A549 (cell line): ENCODE results near the gene DSCAM. TPM values are rescaled to one million over a fixed set of nuclear protein-coding genes. Genes with fewer than 3 reads are reported as not detected.

Source experiments
- ATAC-seq, 2 experiments: fragments of 200-7000 bp in 1 of 2; fragments of >200 bp in 1 of 2; cut with Nextera tagmentation in 1 of 2; cut with Tn5 transposase in 1 of 2; 3 replicates each; pipeline versions ENCODE4 v1.8.0 to v1.9.1; 2018 to 2020; ENCODE audit warnings: mild to moderate bottlenecking in 1 of 2, moderate library complexity in 1 of 2
- CTCF ChIA-PET: fragments of 300-600 bp; sonication (Branson Sonifier 250); formaldehyde crosslinking; extraction: SDS; loops from one replicate; lab custom pipeline; 2021; ENCODE audit warnings: antibody characterized with exemption, inconsistent platforms; lab: Yijun Ruan, JAX
- POLR2A ChIA-PET: fragments of 350-600 bp; formaldehyde crosslinking; extraction: SDS; loops from one replicate; lab custom pipeline; 2021; ENCODE audit warnings: antibody characterized with exemption, inconsistent platforms; lab: Yijun Ruan, JAX
- DNase-seq, 2 experiments: peaks; one replicate each; pipeline versions ENCODE4 v3.0.0 to v3.0.0-alpha.2; 2011 to 2016; ENCODE audit warnings: low read depth in 1 of 2, low spot score in 1 of 2
- FAIRE-seq: peaks from 2 replicates; lab custom pipeline; 2011; peaks lifted over from hg19 to GRCh38; lab: Jason Lieb, UNC
- H3K27ac ChIP-seq, 2 experiments: fragments of >200 bp; sonication (Bioruptor Twin); formaldehyde crosslinking; 3 replicates each; pipeline ENCODE4 v1.5.1; 2016 to 2017
- H3K4me1 ChIP-seq: fragments of >200 bp; sonication (Bioruptor Twin); formaldehyde crosslinking; 3 replicates; pipeline ENCODE4 v1.6.1; 2016
- H3K4me2 ChIP-seq: fragments of >200 bp; sonication (Bioruptor Twin); formaldehyde crosslinking; 3 replicates; pipeline ENCODE4 v1.6.1; 2016
- H3K4me3 ChIP-seq: fragments of >200 bp; sonication (Bioruptor Twin); formaldehyde crosslinking; 3 replicates; pipeline ENCODE4 v1.5.1; 2016
- H3K9me3 ChIP-seq: fragments of >200 bp; sonication (Bioruptor Twin); formaldehyde crosslinking; 3 replicates; pipeline ENCODE4 v1.6.1; 2016
- CHD2 ChIP-seq: fragments of 150-350 bp; IDR thresholded peaks from 2 replicates; pipeline ENCODE4 v1.6.1; 2014; ENCODE audit warnings: low read length; ENCODE audit not compliant: partially characterized antibody
- CHD4 ChIP-seq: fragments of 200-600 bp; sonication (generic); IDR thresholded peaks from 2 replicates; pipeline ENCODE4 v1.6.1; 2016; ENCODE audit warnings: antibody characterized with exemption, mild to moderate bottlenecking, borderline replicate concordance
- EHF ChIP-seq: fragments of 250-450 bp; sonication (Bioruptor Pico); IDR thresholded peaks from 2 replicates; pipeline ENCODE4 v1.5.0; 2020; ENCODE audit warnings: mild to moderate bottlenecking
- ESRRA ChIP-seq: fragments of 150-350 bp; IDR thresholded peaks from 2 replicates; pipeline ENCODE4 v1.6.1; 2014; ENCODE audit warnings: mild to moderate bottlenecking, low read length, borderline replicate concordance
- FOSL2 ChIP-seq, 2 experiments: fragments of 450-650 bp in 1 of 2; fragments of >200 bp in 1 of 2; sonication (Bioruptor Twin) in 1 of 2; formaldehyde crosslinking; IDR thresholded peaks; 2 replicates each; pipeline versions ENCODE4 v1.5.0 to v1.6.1; 2016 to 2020; ENCODE audit warnings: mild to moderate bottlenecking in 1 of 2, moderate library complexity in 1 of 2
- GATA3 ChIP-seq: IDR thresholded peaks from 2 replicates; pipeline ENCODE4 v1.6.1; 2012; ENCODE audit warnings: borderline replicate concordance
- HDAC2 ChIP-seq: fragments of 200-600 bp; sonication (generic); IDR thresholded peaks from 2 replicates; pipeline ENCODE4 v1.6.1; 2016
- HEYL ChIP-seq: fragments of 250-450 bp; sonication (Bioruptor Pico); IDR thresholded peaks from 2 replicates; pipeline ENCODE4 v1.8.0; 2021; ENCODE audit warnings: mild to moderate bottlenecking, moderate library complexity
- KDM5A ChIP-seq: fragments of 200-600 bp; sonication (generic); IDR thresholded peaks from 2 replicates; pipeline ENCODE4 v1.6.1; 2016; ENCODE audit warnings: antibody characterized with exemption, mild to moderate bottlenecking
- MYC ChIP-seq: IDR thresholded peaks from 2 replicates; pipeline ENCODE4 v1.6.1; 2012; ENCODE audit warnings: mild to moderate bottlenecking, inconsistent platforms, low read length, improper control_type of control experiment, borderline replicate concordance
- NFE2L2 ChIP-seq: fragments of 150-350 bp; conservative IDR thresholded peaks from 2 replicates; pipeline ENCODE4 v1.6.1; 2014; ENCODE audit warnings: low read length
- PHF8 ChIP-seq: fragments of 200-600 bp; sonication (generic); IDR thresholded peaks from 2 replicates; pipeline ENCODE4 v1.6.1; 2016; ENCODE audit warnings: low read depth, mild to moderate bottlenecking, antibody characterized with exemption, moderate library complexity, borderline replicate concordance
- RCOR1 ChIP-seq: fragments of 150-350 bp; IDR thresholded peaks from 2 replicates; pipeline ENCODE4 v1.6.1; 2014; ENCODE audit warnings: antibody characterized with exemption, low read length, low read depth
- ZC3H11A ChIP-seq: fragments of 450-650 bp; IDR thresholded peaks from 2 replicates; pipeline ENCODE4 v1.6.1; 2014; ENCODE audit warnings: antibody characterized with exemption, mild to moderate bottlenecking
- ZNF302 ChIP-seq: fragments of 250-450 bp; sonication (Bioruptor Pico); IDR thresholded peaks from 2 replicates; pipeline ENCODE4 v1.9.0; 2021; ENCODE audit warnings: inconsistent platforms, mild to moderate bottlenecking, moderate library complexity
- WGBS: methylation state at CpG from one replicate; pipeline ENCODE4 v1.1.6; 2017; ENCODE audit errors: missing lambda C conversion rate; 5-methylcytosine and 5-hydroxymethylcytosine counted together
- polyA plus RNA-seq, 4 experiments: library from polyadenylated mRNA; depleted of rRNA in 3 of 4; stranded (reverse); fragments of >200 nt; fragmentation: RNase III in 1 of 4; extraction: RNeasy Plus Mini Kit Qiagen cat#74134 plus additional on column Dnase treatment in 1 of 4; gene quantifications; 2 replicates in 3 of 4; 3 replicates in 1 of 4; pipeline ENCODE4 v1.2.3, GENCODE V29; 2011 to 2017
- TF ChIP-seq, protein P1 (sequence below): IDR thresholded peaks from 2 replicates; pipeline ENCODE4 v1.6.1; 2012
- TF ChIP-seq, protein P2 (sequence below): fragments of 250-450 bp; sonication (Bioruptor Pico); IDR thresholded peaks from 2 replicates; pipeline ENCODE4 v1.5.0; 2020; ENCODE audit warnings: low read depth, mild to moderate bottlenecking, moderate library complexity
- TF ChIP-seq, protein P3 (sequence below): fragments of 250-450 bp; sonication (Bioruptor Pico); IDR thresholded peaks from 2 replicates; pipeline ENCODE4 v1.5.0; 2021; ENCODE audit warnings: mild to moderate bottlenecking, moderate library complexity, borderline replicate concordance
- TF ChIP-seq, protein P4 (sequence below): fragments of >200 bp; sonication (Bioruptor Twin); formaldehyde crosslinking; IDR thresholded peaks from 3 replicates; pipeline ENCODE4 v1.6.1; 2016
- TF ChIP-seq, protein P5 (sequence below): fragments of >200 bp; sonication (Bioruptor Twin); formaldehyde crosslinking; IDR thresholded peaks from 3 replicates; pipeline ENCODE4 v1.5.1; 2016

The DSCAM gene
- polyA plus RNA-seq, 2 of the 4 experiments (the other 2 are of a cell fraction) = not detected

DNA sequence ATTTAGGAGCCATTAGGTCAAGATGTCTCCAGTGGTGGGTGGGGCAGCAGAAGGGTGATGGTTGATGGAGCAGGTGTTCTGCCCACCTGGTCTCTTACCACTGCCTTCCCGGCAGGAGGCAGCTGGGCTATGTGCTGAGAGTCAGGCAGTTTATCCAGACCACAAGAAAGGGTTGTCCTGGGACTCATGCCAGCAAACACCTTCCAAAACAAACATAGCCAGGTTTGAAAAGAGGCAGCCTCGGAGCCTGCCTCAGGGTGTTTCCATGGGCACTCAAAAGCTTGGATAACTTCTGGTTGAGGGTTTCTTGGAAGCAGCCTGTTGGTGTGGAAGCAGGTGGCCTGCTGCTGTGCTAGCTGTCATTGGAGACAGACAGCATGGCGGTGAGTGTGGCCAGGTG is 792.6 kb downstream of the DSCAM start:
- FAIRE-seq (no peak), DNase-seq (no peak), ATAC-seq (no peak)
- ChIA-PET POLR2A (no interaction called here), CTCF (interaction anchor here (1.2 kb wide), 1 partner anchor 8 kb away, joined by 5 read pairs; no protein-coding TSS in a partner anchor)
- H3K4me2 ChIP-seq = no peak overlapping the region
- 0% methylated on average over 2 of the region's 3 CpGs for WGBS
- TF ChIP-seq KDM5A (no peak), NFE2L2 (no peak), MYC (no peak), EHF (CRISPR knock-in tag) (no peak), PHF8 (no peak), FOSL2 (IDR thresholded peaks at IDR 0.05) (no peak), FOSL2 (CRISPR knock-in tag; IDR thresholded peaks at IDR 0.05) (no peak), ZNF302 (CRISPR knock-in tag) (no peak), ESRRA (no peak), CHD2 (no peak), HDAC2 (no peak), GATA3 (no peak), RCOR1 (no peak), CHD4 (no peak)
- TF ChIP-seq, protein P1, sequence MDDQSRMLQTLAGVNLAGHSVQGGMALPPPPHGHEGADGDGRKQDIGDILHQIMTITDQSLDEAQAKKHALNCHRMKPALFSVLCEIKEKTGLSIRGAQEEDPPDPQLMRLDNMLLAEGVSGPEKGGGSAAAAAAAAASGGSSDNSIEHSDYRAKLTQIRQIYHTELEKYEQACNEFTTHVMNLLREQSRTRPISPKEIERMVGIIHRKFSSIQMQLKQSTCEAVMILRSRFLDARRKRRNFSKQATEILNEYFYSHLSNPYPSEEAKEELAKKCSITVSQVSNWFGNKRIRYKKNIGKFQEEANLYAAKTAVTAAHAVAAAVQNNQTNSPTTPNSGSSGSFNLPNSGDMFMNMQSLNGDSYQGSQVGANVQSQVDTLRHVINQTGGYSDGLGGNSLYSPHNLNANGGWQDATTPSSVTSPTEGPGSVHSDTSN = no peak
- TF ChIP-seq, protein P2, sequence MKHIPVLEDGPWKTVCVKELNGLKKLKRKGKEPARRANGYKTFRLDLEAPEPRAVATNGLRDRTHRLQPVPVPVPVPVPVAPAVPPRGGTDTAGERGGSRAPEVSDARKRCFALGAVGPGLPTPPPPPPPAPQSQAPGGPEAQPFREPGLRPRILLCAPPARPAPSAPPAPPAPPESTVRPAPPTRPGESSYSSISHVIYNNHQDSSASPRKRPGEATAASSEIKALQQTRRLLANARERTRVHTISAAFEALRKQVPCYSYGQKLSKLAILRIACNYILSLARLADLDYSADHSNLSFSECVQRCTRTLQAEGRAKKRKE (CRISPR knock-in tag) = no peak
- TF ChIP-seq, protein P3, sequence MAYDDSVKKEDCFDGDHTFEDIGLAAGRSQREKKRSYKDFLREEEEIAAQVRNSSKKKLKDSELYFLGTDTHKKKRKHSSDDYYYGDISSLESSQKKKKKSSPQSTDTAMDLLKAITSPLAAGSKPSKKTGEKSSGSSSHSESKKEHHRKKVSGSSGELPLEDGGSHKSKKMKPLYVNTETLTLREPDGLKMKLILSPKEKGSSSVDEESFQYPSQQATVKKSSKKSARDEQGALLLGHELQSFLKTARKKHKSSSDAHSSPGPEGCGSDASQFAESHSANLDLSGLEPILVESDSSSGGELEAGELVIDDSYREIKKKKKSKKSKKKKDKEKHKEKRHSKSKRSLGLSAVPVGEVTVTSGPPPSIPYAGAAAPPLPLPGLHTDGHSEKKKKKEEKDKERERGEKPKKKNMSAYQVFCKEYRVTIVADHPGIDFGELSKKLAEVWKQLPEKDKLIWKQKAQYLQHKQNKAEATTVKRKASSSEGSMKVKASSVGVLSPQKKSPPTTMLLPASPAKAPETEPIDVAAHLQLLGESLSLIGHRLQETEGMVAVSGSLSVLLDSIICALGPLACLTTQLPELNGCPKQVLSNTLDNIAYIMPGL (CRISPR knock-in tag) = no peak
- TF ChIP-seq, protein P4, sequence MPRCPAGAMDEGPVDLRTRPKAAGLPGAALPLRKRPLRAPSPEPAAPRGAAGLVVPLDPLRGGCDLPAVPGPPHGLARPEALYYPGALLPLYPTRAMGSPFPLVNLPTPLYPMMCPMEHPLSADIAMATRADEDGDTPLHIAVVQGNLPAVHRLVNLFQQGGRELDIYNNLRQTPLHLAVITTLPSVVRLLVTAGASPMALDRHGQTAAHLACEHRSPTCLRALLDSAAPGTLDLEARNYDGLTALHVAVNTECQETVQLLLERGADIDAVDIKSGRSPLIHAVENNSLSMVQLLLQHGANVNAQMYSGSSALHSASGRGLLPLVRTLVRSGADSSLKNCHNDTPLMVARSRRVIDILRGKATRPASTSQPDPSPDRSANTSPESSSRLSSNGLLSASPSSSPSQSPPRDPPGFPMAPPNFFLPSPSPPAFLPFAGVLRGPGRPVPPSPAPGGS = no peak
- no peak overlapping the region for H3K4me3 ChIP-seq
- H3K27ac ChIP-seq = no peak overlapping the region
- no peaks in the 10 kb centered on the region for H3K9me3 ChIP-seq
- no peaks in the 10 kb centered on the region for H3K4me1 ChIP-seq

DNA sequence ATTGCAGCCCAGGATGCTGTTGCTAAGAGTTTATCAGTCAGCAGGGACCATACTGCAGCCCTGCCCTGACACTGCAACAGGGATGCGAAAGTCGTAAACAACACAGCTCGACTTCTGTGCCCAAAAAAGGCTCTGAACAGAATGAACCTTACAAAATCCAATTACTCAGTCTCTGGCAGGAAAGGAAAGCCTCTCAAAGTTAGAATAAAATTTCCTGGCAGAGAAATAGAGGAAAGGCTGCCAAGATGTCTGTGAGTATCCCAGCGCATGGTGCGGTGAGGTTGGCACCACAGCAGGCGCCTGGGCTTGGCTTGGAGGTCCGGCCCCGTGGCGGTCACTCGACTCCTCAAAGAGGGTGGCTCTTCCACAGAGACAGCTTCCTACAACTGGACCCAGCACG is 794.0 kb downstream of the DSCAM start:
- ChIA-PET CTCF (interaction anchor here (1.3 kb wide), 1 partner anchor 10 kb away, joined by 4 read pairs; no protein-coding TSS in a partner anchor), POLR2A (no interaction called here)
- Histone ChIP-seq H3K27ac (no peak overlapping the region), H3K9me3 (no peaks in the 10 kb centered on the region), H3K4me3 (no peak overlapping the region), H3K4me1 (no peaks in the 10 kb centered on the region), H3K4me2 (no peak overlapping the region)
- 33% methylated on average over 11 of the region's 11 CpGs for WGBS
- FAIRE-seq (no peak), DNase-seq (no peak), ATAC-seq (no peak)
- TF ChIP-seq, protein P3 (CRISPR knock-in tag) = no peak
- no peak for TF ChIP-seq HEYL
- TF ChIP-seq ZC3H11A = no peak
- TF ChIP-seq, protein P5, sequence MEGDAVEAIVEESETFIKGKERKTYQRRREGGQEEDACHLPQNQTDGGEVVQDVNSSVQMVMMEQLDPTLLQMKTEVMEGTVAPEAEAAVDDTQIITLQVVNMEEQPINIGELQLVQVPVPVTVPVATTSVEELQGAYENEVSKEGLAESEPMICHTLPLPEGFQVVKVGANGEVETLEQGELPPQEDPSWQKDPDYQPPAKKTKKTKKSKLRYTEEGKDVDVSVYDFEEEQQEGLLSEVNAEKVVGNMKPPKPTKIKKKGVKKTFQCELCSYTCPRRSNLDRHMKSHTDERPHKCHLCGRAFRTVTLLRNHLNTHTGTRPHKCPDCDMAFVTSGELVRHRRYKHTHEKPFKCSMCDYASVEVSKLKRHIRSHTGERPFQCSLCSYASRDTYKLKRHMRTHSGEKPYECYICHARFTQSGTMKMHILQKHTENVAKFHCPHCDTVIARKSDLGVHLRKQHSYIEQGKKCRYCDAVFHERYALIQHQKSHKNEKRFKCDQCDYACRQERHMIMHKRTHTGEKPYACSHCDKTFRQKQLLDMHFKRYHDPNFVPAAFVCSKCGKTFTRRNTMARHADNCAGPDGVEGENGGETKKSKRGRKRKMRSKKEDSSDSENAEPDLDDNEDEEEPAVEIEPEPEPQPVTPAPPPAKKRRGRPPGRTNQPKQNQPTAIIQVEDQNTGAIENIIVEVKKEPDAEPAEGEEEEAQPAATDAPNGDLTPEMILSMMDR = no peak
